ENCODE results near the gene ATP8A1. TPM values are rescaled to one million over a fixed set of nuclear protein-coding genes. Genes with fewer than 3 reads are reported as not detected.

ATP8A1 gene
- total and polyA plus RNA-seq, 4 donors, result 0.65 to 15.9 (median 5.9) TPM

GRCh38 chr4:42473071-42473684 lies 183.7 kb downstream of the ATP8A1 start (continued):
- TF ChIP-seq REST (IDR thresholded peaks at IDR 0.05), result no peak

GRCh38 chr4:42471896-42472295 lies 185.0 kb downstream of the ATP8A1 start:
- no peaks in the 10 kb centered on the region for H3K4me1 ChIP-seq (ENCODE audit: control insufficient read depth in 4 of 4, insufficient read depth in 4 of 4, low read length in 3 of 4)
- H3K27me3 ChIP-seq (ENCODE audit: control insufficient read depth in 4 of 4, insufficient read depth in 4 of 4, low read length in 3 of 4), result no peaks in the 10 kb centered on the region
- H3K4me3 ChIP-seq (ENCODE audit: low read depth in 1 of 3, low read length in 3 of 3), result no peak overlapping the region
- no peaks in the 10 kb centered on the region for H3K9me3 ChIP-seq (ENCODE audit: control insufficient read depth in 4 of 4, low read length in 3 of 4)
- no peak for DNase-seq (ENCODE audit: low spot score)
- H3K36me3 ChIP-seq (ENCODE audit: control insufficient read depth in 4 of 4, insufficient read depth in 3 of 4, low read depth in 1 of 4, low read length in 3 of 4), result no peaks in the 10 kb centered on the region
- H3K27ac ChIP-seq (ENCODE audit: low read depth in 1 of 2, low read length in 2 of 2), result no peak overlapping the region
- no peak overlapping the region for H3K9ac ChIP-seq (ENCODE audit: low read depth in 1 of 2, low read length in 2 of 2)
- WGBS, result 85% methylated on average over 3 of the region's 3 CpGs
- TF ChIP-seq FOXA2 (IDR thresholded peaks at IDR 0.05) (no peak), EGR1 (IDR thresholded peaks at IDR 0.05; ENCODE audit: low read depth in 2 of 2) (no peak), TAF1 (conservative IDR thresholded peaks at IDR 0.05) (no peak), HNF4A (conservative IDR thresholded peaks at IDR 0.05) (no peak), FOXA1 (IDR thresholded peaks at IDR 0.05) (no peak), GABPA (IDR thresholded peaks at IDR 0.05 in 1 of 2, conservative IDR thresholded peaks at IDR 0.05 in 1 of 2) (no peak), ZBTB33 (IDR thresholded peaks at IDR 0.05) (no peak), RAD21 (IDR thresholded peaks at IDR 0.05) (no peak), YY1 (IDR thresholded peaks at IDR 0.05) (no peak), SP1 (IDR thresholded peaks at IDR 0.05) (no peak), RXRA (IDR thresholded peaks at IDR 0.05) (no peak), CTCF (IDR thresholded peaks at IDR 0.05; ENCODE audit: low read depth, low read length, missing input control) (no peak), REST (IDR thresholded peaks at IDR 0.05) (no peak), NR2F2 (IDR thresholded peaks at IDR 0.05) (no peak), JUND (IDR thresholded peaks at IDR 0.05) (no peak), ATF3 (IDR thresholded peaks at IDR 0.05) (no peak), MAX (IDR thresholded peaks at IDR 0.05) (no peak)
